Activated CD8-positive, alpha-beta memory T cell treated with anti-CD3 and anti-CD28 coated beads for 1 hour (primary cell): ENCODE measurements around the gene NAIF1.
A peak's percentile ranks its signal among the peaks of the same experiment; 100 is the strongest.

Source experiments
- DNase-seq, 2 donors: peaks; one replicate each; pipeline ENCODE4 v3.0.0-alpha.2; 2020; ENCODE audit warnings: low read depth in 1 of 2; ENCODE audit errors: extremely low read depth in 1 of 2

The NAIF1 gene

GRCh38 chr9:128102861-128103588, 35.9 kb upstream of the NAIF1 start:
- no peak for DNase-seq

DNA sequence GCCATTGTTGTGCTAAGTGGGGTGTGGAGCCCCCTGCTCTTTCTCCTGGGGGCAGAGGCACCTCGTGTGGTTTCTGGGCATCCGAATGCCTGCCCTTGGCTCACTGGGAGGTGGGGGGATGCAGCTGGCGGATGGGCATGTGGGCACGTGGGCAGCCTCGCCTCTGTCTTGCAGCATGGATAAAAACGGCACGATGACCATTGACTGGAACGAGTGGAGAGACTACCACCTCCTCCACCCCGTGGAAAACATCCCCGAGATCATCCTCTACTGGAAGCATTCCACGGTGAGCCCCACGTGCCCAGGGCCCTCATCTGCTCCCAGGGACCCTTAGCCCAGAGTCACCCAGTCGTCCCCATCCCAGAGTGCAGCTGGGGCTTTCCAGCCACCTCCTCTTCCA, 35.1 kb upstream of the NAIF1 start:
- no peak for DNase-seq

GRCh38 chr9:128101690-128102089, 34.6 kb upstream of the NAIF1 start:
- DNase-seq = no peak

DNA sequence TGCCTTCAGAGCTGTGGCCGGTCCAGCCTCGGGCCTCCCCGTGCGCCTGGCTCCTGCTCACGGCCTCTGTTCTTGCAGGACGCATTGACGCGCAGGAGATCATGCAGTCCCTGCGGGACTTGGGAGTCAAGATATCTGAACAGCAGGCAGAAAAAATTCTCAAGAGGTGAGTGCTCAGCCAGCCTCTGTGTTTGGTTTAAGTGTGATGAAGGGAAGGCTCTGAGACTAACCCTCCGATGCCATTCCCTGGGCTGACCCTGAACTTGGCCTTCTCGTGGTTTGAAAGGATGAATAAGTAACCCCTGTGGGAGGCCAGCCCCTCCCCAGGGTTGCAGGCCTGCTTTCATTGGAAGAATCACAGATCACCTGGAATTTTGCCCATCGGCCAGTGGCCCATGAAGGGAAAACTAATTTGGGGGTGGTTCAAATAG, 34.1 kb upstream of the NAIF1 start:
- DNase-seq = no peak

DNA sequence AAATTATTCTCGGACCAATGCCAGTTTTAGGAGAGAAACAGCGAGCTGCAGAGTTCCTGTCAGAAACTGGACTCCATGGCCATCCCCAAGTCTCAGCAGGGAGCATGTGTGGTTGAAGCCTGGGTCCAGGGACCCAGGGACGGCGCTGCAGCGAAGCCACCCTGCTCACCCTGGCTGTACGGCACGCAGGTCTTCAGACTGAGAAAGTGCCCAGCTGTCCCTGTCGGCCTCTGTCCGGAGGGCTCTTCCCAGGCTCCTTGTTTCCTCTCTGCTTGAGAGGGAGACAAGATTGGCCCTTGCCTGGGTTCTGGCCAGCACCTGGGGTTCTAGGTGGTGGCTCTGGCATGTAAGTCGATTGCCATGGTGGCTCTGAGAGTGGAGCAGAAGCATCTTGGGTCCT, 33.5 kb upstream of the NAIF1 start:
- no peak for DNase-seq

DNA sequence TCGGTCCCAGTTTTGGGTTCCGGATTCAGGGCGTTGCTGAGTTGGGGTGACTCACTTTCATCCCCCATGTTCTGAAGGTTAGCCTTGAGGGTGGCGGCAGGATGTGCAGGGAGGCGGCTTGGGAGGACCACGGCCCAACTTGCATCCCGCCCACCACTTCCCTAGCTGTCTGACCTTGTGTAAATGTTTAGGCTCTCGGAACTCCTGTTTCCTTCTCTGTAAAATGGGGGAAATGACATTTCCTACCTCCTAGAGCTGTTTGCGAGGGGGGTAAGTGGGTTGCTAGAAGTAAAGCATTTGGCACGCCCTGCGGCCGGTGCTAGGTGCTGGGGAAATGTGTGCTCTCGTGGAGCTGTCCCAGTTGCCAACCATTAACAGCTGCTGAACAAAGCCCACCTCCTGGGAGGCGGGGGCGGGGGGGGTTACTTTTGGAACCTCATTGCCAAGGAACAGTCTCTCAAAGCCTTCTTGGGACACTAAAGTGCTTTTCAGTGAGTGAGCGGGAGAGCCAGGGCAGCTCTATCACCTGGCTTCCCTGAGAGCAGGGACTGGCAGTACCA, 32.9 kb upstream of the NAIF1 start:
- DNase-seq = no peak

GRCh38 chr9:128099231-128099931, 32.3 kb upstream of the NAIF1 start:
- DNase-seq = no peak

- peak; percentile 17 to 44 for DNase-seq
Measured at GRCh38 chr9:128098297-128099230, 31.4 kb upstream of the NAIF1 start.

DNA sequence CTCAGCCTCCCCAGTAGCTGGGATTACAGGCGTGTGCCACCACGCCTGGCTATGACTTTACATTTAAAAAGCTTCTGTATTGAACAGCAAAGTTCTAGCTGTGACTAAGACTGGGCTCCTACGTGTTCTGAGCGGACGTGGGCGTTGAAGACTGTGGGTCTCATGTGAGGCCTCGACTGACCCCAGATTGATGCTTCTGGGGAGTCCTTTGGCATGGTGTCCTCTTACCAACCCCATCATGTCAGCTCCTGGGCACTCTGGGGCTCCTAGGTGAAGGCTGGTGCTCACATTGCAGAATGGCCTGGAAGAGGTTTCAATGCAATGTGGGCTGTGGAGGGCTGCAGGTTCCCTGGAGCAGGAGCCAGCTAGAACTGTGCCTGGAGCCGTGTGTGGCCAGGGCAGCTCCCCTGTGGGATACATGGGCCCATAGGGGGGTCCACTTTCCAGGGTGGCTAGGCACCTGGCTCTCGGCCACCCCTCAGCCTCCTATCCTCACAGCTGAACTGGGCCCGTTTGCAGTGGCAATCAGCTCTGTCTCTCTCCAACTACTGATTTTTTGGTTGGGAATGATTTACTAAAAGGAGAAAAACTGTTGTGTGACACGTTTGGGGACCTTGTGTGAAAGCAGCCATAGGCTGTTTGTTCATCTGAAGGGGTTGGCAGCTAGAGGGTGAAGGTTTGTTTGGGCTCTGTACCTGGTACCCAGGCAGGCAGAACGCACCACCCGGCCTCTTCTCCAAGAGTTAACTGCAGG, 30.6 kb upstream of the NAIF1 start:
- no peak for DNase-seq

DNA sequence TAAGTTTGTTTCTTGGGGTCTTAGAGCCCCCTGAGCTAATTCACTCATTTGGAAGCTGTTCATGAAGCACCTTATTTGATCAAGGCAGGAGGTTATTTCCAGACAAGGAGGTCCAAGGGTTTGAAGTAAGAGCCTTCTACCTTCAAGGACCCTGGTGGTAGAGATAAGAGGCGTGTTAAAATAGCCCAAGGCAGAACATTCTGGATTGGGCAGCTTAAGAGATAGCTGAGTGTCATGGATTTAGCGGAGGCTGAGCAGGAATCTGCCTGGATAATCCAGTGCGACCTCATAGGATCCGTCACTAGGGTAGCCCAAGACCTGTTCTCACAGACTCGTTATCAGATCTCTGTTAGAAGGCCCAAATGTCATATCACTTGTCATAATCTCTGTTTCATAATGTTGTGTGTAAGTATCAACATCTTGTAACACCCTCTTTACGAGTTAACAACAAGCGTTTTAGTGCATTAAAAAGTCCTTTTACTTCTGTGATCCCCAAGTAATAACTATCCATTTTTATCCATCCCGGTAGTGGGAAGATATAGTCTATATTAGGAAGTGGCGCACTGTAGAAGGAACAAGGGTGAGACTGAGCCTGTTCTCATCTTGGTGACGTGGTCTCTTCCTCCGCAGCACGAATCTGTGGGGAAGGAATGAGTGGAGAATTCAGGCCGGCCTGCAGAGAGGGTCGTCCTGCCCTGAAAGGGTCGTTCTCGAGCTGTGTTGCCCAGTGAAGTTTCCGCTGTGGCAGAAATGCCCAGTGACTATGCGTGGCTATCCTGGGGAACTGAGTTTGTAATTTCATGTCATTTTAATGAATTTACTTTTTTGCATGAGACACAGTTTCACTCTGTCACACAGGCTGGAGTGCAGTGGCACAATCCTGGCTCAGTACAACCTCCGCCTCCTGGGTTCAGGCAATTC, 29.8 kb upstream of the NAIF1 start:
- DNase-seq = no peak

DNA sequence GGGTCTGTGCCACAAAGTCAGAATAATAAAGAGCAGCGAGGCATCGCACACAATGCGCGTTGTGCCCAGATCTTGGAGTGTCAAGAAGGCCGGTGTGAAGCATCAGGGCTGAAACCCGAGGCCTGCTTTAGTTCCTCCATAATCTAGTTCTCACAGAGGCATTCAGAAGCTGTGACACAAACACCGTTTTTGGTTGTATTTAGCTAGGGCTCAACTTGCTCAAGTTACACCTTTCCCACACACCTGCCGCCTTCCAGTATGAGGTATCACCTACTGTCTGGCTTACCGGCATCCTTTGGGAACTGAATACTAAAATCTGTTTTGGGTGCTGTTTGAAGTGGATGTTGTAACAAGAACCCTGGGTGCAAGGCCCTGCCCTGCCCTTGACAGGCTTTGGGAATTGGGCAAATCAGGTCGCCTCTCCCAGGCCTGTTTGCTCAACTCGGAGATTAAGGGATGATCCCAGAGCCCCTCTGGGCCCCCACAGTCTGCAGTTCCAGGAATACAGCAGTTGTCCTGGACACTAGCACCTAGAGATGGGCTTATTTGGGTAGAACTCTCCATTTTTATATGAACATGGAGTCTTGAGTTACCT, 27.9 kb upstream of the NAIF1 start:
- no peak for DNase-seq

DNA sequence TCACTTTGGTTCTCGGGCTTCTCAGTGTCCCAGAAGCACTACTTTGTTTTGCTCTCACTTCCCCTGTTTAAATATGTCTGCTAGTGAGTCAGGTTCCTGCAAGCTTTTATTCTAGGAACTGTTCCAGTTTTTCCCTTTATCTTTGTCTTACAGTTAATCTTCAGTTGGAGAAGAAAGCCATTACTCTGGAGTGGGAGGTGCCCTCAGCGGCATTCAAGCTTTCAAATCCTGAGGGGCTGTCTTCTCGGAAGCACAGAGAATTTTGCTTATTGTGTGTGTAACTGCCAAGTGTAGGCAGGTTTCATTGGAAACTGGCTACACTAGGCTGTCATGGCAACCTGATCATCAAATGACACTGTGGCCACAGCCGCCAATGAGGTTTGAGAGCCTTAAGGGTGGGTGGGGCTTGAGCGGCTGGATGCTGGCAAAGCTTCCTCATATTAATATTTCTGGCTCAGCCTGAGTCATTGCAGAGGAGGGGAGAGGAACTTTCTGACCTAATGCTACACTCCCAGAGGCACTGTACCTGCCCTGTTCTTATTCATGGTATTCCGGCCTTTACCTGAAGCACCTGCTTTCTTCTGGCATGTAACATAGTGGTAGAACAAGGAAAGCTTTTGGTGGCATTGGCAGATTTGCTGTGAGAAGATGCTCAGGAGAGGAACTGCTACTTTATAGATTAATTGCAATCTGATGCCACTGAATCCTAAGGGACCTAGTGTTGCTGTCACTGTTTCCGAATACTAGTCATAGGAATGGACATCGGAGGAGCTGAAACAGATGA, 27.2 kb upstream of the NAIF1 start:
- DNase-seq = peak in 1 of 2 donors; percentile 39

GRCh38 chr9:128093011-128093410, 25.9 kb upstream of the NAIF1 start:
- DNase-seq = no peak

GRCh38 chr9:128092199-128092977, 25.3 kb upstream of the NAIF1 start:
- no peak for DNase-seq

DNA sequence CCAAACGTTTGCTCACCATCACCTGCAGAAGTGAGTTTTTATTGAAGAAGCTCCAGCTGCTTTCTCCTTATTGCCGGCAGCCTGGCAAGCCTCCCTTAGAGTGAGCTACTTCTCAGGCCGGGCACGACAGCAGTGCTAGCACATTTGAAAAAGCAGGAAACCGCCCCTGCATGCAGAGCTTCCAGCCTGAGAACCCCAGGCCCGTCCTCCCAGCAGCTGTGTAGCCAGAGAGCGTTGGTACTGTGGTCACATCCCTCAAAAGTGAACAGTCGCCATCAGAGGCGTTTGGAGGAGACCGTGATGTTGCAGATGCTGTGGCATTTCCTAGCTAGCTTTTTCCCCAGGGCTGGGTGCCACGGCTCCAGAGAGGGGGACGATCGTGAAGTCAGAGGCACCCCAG, 24.5 kb upstream of the NAIF1 start:
- DNase-seq = no peak

GRCh38 chr9:128091144-128091543, 24.0 kb upstream of the NAIF1 start:
- DNase-seq = no peak

DNA sequence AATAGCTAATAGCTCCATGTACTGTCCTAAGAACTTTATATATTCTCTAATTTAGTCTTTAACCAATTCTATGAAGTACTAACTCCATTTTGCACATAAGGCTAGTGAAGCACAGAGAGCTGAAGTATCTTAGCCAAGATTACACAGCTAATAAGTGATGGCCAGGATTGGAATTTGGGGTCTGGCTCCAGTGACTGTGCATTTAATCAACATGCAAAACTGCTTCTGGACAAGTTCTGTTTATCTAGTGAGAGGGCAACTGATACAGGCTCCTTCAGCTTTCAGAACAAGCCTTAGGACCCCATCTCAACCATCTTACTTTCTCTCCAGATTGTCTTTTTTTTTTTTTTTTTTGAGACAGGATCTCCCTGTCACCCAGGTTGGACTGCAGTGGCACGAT, 22.2 kb upstream of the NAIF1 start:
- DNase-seq = no peak
